Pancreas (tissue), 10 donors: ENCODE data around the gene SERPINE1. TPM values are rescaled to one million over a fixed set of nuclear protein-coding genes. Genes with fewer than 3 reads are reported as not detected.
A peak's percentile ranks its signal among the peaks of the same experiment; 100 is the strongest.

Experiments
- ATAC-seq, 4 donors: fragments of 200-7000 bp; cut with Tn5 transposase; one replicate each; pipeline versions ENCODE4 v1.8.0 to v1.9.1; 2020; ENCODE audit warnings: mild to moderate bottlenecking in 4 of 4, moderate library complexity in 4 of 4
- DNase-seq, 6 donors: peaks; one replicate each; pipeline ENCODE4 v3.0.0-alpha.2; 2020
- FAIRE-seq: peaks from 2 replicates; lab custom pipeline; 2012; peaks lifted over from hg19 to GRCh38; lab: Jason Lieb, UNC
- H3K27ac ChIP-seq, 4 donors: fragments of 200-600 bp; sonication (generic); 1 replicate in 3 of 4; 2 replicates in 1 of 4; pipeline versions ENCODE4 v1.5.0 to v1.8.0; 2020
- H3K27me3 ChIP-seq, 4 donors: fragments of 200-600 bp; one replicate each; pipeline ENCODE4 v1.8.0; 2021
- H3K36me3 ChIP-seq, 3 donors: fragments of 200-600 bp; sonication (generic) in 1 of 3; one replicate each; pipeline versions ENCODE4 v1.5.0 to v1.8.0; 2020 to 2021
- H3K4me1 ChIP-seq, 3 donors: fragments of 200-600 bp; one replicate each; pipeline ENCODE4 v1.8.0; 2021
- H3K4me3 ChIP-seq, 4 donors: fragments of 200-600 bp; sonication (generic) in 2 of 4; one replicate each; pipeline versions ENCODE4 v1.5.0 to v1.8.0; 2020 to 2021
- H3K9me3 ChIP-seq, 4 donors: fragments of 200-600 bp; one replicate each; pipeline ENCODE4 v1.8.0; 2021
- WGBS, 2 donors: extraction: QIAGEN DNeasy Blood & Tissue Kit; methylation state at CpG; one replicate each; pipeline ENCODE4 v1.1.7; 2013; 5-methylcytosine and 5-hydroxymethylcytosine counted together
- intact Hi-C, 3 donors: fragments of 100-400 bp; cut with DNase I; formaldehyde crosslinking; loops; one replicate each; pipeline versions ENCODE4 v1.11.1 to v1.14.2; 2022
- polyA plus RNA-seq, 2 donors: library from polyadenylated mRNA; stranded (reverse); fragments of 200-250 nt; gene quantifications; one replicate each; pipeline ENCODE4 v1.2.3, GENCODE V29; 2013
- total RNA-seq, 6 donors: library from RNA; stranded (reverse); fragmentation: NEBNext Ultra II Directional in 4 of 6; extraction: Animal tissue kit (Norgen Biotek cat#: 25700) in 4 of 6; gene quantifications; one replicate each; pipeline versions ENCODE4 v1.2.1 to v1.2.4, GENCODE V29; 2021 to 2023
- TF ChIP-seq, protein P1 (sequence below), 4 donors: fragments of 200-600 bp; sonication (generic) in 3 of 4; IDR thresholded peaks; one replicate each; pipeline versions ENCODE4 v1.5.0 to v1.8.0; 2021; ENCODE audit warnings: antibody characterized with exemption in 4 of 4
- donor health status: healthy with polysubstance abuse.
- donor health status: DM: no; HTN: no; CAD: no; lungs with moderate emphysema.
- donor health status: DM: no; HTN: no; CAD: no.
- donor health status: control.
- donor health status: control.
- donor health status: Bipolar disorder and iron deficiency.
- donor health status: DM: yes; HTN: yes; CAD: no.
- donor health status: DM: no; HTN: no; CAD: no.
- donor health status: DM: no; HTN: no; CAD: no.
- donor health status: DM: yes; HTN: yes; CAD: no.

Gene SERPINE1
- 10 to 100 TPM in 1 of 6 donors, 1 to 10 TPM in 4, under 1 TPM in 1; 0.98 to 14.5 (median 3.7) TPM for total RNA-seq
- 1 to 10 TPM; 1.9 to 5.2 TPM for polyA plus RNA-seq

DNA sequence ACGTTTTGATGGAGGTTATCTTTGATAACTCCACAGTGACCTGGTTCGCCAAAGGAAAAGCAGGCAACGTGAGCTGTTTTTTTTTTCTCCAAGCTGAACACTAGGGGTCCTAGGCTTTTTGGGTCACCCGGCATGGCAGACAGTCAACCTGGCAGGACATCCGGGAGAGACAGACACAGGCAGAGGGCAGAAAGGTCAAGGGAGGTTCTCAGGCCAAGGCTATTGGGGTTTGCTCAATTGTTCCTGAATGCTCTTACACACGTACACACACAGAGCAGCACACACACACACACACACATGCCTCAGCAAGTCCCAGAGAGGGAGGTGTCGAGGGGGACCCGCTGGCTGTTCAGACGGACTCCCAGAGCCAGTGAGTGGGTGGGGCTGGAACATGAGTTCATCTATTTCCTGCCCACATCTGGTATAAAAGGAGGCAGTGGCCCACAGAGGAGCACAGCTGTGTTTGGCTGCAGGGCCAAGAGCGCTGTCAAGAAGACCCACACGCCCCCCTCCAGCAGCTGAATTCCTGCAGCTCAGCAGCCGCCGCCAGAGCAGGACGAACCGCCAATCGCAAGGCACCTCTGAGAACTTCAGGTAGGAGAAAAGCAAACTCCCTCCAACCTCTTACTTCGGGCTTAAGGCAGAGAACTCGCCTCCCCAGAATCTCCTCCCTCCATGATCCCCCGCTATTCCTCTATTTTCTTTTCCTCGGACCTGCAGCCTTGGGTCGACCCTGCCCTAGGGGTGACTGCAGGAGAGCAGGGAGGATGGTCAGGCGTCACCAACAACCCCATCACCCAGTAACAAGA is at the start of gene SERPINE1:
Gene SERPINE1, plus strand, starts transcription at position 454 of the 809 bp plus-strand sequence. CDS start 1,290 bp downstream, outside the sequence.
- WGBS, 2 donors = 6 to 7% methylated on average over 22 of the region's 22 CpGs
- FAIRE-seq = no peak
- Histone ChIP-seq H3K36me3 (no peaks in the 10 kb centered on the region), H3K4me3 (peak within 1 kb of the TSS in 1 of 4 donors; percentile 18), H3K27me3 (no peaks in the 10 kb centered on the region), H3K4me1 (no peaks in the 10 kb centered on the region), H3K27ac (peak within 1 kb of the TSS in 2 of 4 donors; percentile 10 to 18), H3K9me3 (no peaks in the 10 kb centered on the region)
- intact Hi-C loops = no loop called here
- DNase-seq = peak in 4 of 6 donors; percentile 33 to 70 (median 48)
- TF ChIP-seq, protein P1, sequence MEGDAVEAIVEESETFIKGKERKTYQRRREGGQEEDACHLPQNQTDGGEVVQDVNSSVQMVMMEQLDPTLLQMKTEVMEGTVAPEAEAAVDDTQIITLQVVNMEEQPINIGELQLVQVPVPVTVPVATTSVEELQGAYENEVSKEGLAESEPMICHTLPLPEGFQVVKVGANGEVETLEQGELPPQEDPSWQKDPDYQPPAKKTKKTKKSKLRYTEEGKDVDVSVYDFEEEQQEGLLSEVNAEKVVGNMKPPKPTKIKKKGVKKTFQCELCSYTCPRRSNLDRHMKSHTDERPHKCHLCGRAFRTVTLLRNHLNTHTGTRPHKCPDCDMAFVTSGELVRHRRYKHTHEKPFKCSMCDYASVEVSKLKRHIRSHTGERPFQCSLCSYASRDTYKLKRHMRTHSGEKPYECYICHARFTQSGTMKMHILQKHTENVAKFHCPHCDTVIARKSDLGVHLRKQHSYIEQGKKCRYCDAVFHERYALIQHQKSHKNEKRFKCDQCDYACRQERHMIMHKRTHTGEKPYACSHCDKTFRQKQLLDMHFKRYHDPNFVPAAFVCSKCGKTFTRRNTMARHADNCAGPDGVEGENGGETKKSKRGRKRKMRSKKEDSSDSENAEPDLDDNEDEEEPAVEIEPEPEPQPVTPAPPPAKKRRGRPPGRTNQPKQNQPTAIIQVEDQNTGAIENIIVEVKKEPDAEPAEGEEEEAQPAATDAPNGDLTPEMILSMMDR (IDR thresholded peaks at IDR 0.05) = no peak
- ATAC-seq = peak; percentile 56 to 83 (median 70)

GRCh38 chr7:101077303-101078086 is 49.4 kb upstream of the SERPINE1 start:
- no peak overlapping the region for H3K4me3 ChIP-seq
- H3K9me3 ChIP-seq = no peaks in the 10 kb centered on the region
- TF ChIP-seq, protein P1 (IDR thresholded peaks at IDR 0.05) = peak; percentile 70 to 73 (median 72)
- FAIRE-seq = no peak
- DNase-seq = peak; percentile 70 to 90 (median 86)
- peak; percentile 90 to 100 (median 100) for ATAC-seq
- H3K27ac ChIP-seq = no peak overlapping the region
- H3K36me3 ChIP-seq = no peaks in the 10 kb centered on the region
- intact Hi-C loops = no loop called here
- 20 to 21% methylated on average over 13 of the region's 13 CpGs for WGBS, 2 donors
- no peaks in the 10 kb centered on the region for H3K27me3 ChIP-seq
- no peaks in the 10 kb centered on the region for H3K4me1 ChIP-seq

DNA sequence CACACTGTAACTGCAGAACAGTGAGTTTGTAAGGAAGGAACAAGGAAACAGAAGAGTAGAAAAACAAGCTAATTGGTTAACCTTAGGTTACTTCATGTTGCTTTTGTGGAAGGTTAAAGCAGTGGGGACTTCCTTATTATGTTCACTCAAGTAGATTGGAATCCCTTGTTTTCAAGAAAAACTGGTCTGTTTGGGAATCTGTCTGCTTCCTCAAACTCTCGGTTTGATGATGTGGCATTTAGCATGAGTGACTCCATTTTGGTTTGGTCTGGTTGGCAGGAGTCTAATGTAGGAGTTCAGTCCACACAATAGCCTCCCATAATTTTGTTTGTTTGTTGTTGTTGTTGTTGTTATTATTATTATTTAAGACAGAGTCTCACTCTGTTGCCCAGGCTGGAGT is 45.5 kb upstream of the SERPINE1 start:
- no peaks in the 10 kb centered on the region for H3K27me3 ChIP-seq
- no peak for ATAC-seq
- H3K4me3 ChIP-seq = no peak overlapping the region
- DNase-seq = no peak
- no peaks in the 10 kb centered on the region for H3K9me3 ChIP-seq
- TF ChIP-seq, protein P1 (IDR thresholded peaks at IDR 0.05) = no peak
- no peak overlapping the region for H3K27ac ChIP-seq
- intact Hi-C loops = no loop called here
- 55 to 81% methylated on average over 1 of the region's 1 CpG for WGBS, 2 donors
- peaks cover 0 to 5% (median 3%) of the 10 kb centered on the region in 3 donors for H3K4me1 ChIP-seq
- H3K36me3 ChIP-seq = no peaks in the 10 kb centered on the region
- FAIRE-seq = no peak

DNA sequence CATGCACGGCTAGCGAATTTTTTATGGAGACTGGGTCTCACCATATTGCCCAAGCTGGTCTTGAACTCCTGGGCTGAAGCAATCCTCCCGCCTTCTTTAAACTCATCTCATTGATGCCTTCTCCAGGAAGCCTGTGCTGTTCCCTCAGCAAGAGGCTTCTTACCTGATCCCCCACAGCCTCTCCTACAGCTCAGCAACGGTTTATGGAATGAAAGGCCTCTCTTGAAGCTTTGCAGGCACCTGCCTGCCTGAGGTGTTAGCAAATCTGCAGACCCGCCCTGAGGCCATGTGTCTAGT is 42.1 kb upstream of the SERPINE1 start:
- DNase-seq (no peak), FAIRE-seq (no peak), ATAC-seq (no peak)
- intact Hi-C loops = no loop called here
- peaks cover 0 to 12% (median 7%) of the 10 kb centered on the region in 3 donors for H3K36me3 ChIP-seq
- TF ChIP-seq, protein P1 (IDR thresholded peaks at IDR 0.05) = no peak
- WGBS, 2 donors = 51 to 54% methylated on average over 5 of the region's 5 CpGs
- H3K27ac ChIP-seq = peak overlapping the region; percentile 83 to 93 (median 88)
- peaks cover 0 to 5% (median 3%) of the 10 kb centered on the region in 3 donors for H3K4me1 ChIP-seq
- H3K9me3 ChIP-seq = no peaks in the 10 kb centered on the region
- H3K27me3 ChIP-seq = no peaks in the 10 kb centered on the region
- peak overlapping the region in 3 of 4 donors; percentile 51 to 70 (median 68) for H3K4me3 ChIP-seq
